22Rv1 (cell line): ENCODE data around the gene VSIG8.

Experiments used
- H3K27ac ChIP-seq: fragments of 450-650 bp; 2 replicates; pipeline ENCODE4 v1.5.1; 2017
- ZFX ChIP-seq: fragments of 450-650 bp; IDR thresholded peaks from 2 replicates; pipeline ENCODE4 v1.6.1; 2017; ENCODE audit warnings: antibody characterized with exemption, borderline replicate concordance
- TF ChIP-seq, protein P1 (sequence below): fragments of 450-650 bp; IDR thresholded peaks from 2 replicates; pipeline ENCODE4 v1.5.1; 2017; ENCODE audit warnings: mild to moderate bottlenecking

The VSIG8 gene

DNA sequence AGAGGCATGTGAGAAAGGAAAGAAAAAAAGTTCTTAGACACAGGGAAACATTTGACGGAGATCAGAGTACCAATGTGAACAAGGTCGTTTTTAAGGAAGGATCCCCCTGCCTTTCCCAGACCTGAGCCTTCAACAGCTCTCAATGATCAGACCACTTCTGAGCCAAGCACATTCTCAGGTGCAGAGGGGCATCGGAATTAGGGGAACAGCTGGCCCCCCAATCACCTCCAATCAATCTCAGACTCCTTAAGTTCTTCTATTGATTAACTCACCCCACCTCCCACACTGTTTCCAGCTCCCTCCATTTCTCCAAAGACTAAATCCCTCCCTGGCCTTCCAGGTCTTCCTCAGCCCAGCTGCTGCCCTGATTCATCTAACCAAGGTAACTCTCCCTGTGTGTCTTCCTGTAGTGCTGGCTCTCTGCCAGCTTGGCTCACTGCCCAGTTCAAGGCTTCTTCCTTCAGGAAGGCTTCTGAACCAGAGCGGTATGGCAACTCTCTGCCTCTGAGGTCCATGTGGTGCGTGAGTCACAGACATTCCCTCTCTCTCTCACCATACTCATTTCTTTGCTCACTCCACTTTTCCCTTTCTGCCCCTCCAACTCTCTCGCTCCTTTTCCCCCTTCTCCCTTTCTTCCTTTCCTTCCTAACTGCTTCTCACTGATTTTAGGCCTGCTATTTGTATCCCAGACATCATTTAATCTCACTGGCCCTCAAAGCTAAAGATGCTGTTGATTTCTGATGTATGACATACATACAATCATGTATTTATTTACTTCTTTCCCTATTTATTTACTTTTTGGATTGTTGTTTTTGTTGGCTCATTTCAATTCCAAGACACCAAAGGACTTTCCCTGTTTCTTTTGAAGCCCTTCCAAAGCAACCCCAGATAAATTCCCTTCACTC, 19.4 kb upstream of the VSIG8 start:
- no peak for TF ChIP-seq ZFX
- TF ChIP-seq, protein P1, sequence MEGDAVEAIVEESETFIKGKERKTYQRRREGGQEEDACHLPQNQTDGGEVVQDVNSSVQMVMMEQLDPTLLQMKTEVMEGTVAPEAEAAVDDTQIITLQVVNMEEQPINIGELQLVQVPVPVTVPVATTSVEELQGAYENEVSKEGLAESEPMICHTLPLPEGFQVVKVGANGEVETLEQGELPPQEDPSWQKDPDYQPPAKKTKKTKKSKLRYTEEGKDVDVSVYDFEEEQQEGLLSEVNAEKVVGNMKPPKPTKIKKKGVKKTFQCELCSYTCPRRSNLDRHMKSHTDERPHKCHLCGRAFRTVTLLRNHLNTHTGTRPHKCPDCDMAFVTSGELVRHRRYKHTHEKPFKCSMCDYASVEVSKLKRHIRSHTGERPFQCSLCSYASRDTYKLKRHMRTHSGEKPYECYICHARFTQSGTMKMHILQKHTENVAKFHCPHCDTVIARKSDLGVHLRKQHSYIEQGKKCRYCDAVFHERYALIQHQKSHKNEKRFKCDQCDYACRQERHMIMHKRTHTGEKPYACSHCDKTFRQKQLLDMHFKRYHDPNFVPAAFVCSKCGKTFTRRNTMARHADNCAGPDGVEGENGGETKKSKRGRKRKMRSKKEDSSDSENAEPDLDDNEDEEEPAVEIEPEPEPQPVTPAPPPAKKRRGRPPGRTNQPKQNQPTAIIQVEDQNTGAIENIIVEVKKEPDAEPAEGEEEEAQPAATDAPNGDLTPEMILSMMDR: no peak
- H3K27ac ChIP-seq: no peak overlapping the region

DNA sequence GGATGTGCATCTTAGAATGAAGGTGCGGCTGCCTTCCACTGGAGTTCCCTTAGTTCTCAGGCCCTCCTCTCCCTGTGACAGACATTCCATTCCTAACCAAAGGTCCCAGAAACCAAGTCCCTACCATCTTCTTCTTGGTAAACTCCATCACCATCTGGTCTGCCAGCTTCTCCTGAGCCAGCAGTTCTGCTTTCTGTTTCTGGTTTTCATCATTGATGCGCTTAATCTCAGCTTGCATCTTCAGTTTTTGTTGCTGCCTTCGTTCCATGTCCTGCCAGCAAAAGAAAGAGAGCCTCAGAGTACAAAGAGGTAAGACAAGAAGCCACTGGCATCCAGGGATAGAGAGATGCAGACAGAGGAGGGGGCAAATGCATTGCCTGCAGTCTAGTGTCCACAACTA, 18.0 kb upstream of the VSIG8 start:
- H3K27ac ChIP-seq: no peak overlapping the region
- TF ChIP-seq ZFX: no peak
- TF ChIP-seq, protein P1: no peak

DNA sequence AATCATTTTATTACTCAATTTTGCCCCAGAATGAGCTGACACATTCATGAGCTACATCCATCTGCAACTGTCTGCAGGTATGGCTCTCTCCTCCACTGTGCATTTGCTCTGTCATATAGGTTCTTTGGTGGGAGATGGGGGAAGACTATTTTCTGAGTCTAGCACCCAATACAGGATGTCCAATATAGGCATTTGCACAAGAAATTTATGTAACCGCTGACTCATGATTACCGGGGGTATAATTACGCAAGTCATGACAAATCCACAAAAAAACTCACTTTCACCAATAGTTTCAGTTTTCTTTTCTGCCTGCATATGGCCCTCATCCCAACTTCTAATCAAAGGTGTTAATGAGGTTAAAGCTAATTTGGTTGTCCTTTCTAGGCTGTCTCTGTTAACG, 17.5 kb upstream of the VSIG8 start:
- H3K27ac ChIP-seq: no peak overlapping the region
- TF ChIP-seq ZFX: no peak
- TF ChIP-seq, protein P1: no peak

DNA sequence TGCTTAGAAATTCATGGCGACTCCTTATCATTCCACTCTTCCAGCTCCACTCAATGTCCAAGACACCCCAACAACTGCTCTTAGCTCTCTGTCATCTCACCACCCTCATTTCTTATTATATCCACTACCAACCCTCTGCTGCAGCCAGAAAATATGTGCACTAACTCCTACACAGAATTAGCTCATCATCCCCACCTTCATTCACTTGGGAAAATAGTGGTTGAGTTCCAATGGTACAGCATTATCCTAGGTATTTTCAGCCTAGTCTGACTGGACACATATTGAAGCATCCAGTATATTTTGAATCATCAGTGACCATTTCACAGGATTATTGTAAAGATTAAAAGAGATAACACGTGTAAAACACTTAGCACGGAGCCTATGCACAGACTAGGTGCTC, 16.7 kb upstream of the VSIG8 start:
- H3K27ac ChIP-seq: no peak overlapping the region
- TF ChIP-seq, protein P1: no peak
- TF ChIP-seq ZFX: no peak

DNA sequence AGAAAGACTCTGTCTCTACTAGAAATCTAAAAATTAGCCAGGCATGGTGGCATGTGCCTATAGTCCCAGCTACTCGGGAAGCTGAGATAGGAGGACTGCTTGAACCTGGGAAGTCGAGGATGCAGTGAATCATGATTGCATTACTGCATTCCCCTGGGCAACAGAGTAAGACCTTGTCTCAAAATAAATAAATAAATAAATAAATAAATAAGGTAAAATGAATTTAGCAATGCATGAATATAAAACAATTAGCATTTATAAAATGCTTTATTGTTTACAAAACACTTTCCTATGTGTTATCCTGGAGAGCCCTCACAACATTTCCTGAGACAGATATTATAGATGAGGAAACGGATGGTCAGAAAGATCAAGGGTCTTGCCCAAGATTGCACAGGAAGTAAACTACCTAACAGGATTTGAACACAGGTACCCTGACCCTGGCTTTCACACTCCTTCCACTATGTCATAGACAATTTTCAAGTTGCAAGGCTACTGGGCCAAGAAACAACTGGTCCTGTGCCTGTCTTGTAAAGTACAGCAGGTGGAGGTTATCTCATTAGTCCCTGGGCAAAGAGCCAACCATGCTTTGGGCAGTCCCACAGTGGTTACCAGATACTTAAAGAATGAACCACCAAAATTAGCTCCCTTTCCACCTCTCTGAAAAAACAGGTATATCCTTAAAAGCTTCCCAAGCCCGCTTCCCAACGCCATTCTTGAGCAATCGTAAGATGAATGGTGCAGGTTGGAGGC, 15.4 kb upstream of the VSIG8 start:
- TF ChIP-seq, protein P1: no peak
- no peak for TF ChIP-seq ZFX
- no peak overlapping the region for H3K27ac ChIP-seq

DNA sequence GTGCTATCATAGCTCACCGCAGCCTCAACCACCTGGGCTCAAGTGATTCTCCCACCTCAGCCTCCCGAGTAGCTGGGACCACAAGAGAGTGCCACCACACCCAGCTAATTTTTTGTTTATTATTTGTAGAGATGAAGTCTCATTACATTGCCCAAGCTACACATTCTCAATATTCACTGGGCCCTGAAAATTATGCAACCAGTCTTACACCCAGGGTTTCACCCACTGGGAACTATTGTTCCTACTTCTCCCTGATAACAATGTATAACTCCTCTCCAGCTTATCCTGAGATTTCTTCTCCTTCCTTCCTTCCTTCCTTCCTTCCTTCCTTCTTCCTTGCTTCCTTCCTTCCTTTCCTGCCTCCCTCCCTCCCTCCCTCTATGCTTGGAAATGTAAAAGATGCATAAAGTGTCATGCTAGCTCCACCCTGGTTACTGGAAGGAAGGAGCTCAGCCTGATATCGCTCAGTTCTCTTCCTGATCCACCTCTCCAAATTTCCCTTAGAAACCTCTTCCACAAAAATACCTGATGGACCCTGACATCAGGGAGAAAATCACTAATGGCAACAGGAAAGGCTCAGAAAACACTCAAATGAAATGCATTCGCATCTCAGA, 11.2 kb upstream of the VSIG8 start:
- no peak for TF ChIP-seq ZFX
- TF ChIP-seq, protein P1: no peak
- H3K27ac ChIP-seq: no peak overlapping the region

DNA sequence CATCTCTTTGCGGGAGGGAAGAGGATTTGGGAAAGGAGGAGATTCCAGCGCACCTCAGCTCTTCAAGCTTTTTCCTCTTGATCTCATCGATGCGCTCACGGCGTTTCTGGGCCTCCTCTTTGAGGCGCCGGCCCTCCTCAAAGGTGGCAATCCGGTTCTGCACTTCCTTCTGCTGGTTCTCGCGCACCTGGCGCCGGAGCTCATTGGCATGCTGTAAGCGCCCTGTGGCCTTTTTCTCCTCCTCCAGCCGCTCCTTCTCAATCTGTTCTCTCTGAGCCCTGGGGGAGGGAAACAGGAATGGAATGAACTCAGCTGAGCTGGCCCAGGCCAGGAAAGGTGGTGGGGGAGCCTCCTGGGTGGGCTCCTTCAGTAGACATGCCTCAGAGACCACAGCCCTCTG, 10.4 kb upstream of the VSIG8 start:
- H3K27ac ChIP-seq: no peak overlapping the region
- TF ChIP-seq, protein P1: no peak
- TF ChIP-seq ZFX: no peak
